GM12891 (cell line): ENCODE data around the gene ZNF700.

Source experiments
- DNase-seq: peaks from one replicate; pipeline ENCODE4 v3.0.0; 2011; ENCODE audit warnings: low spot score; ENCODE audit not compliant: insufficient read length
- FAIRE-seq: peaks from 2 replicates; lab custom pipeline; 2011; peaks lifted over from hg19 to GRCh38; lab: Jason Lieb, UNC
- PAX5 ChIP-seq: IDR thresholded peaks from 2 replicates; pipeline ENCODE4 v1.6.1; 2011; ENCODE audit warnings: low read length, moderate library complexity, mild to moderate bottlenecking; ENCODE audit not compliant: insufficient read depth, severe bottlenecking
- POLR2A ChIP-seq: IDR thresholded peaks from 2 replicates; pipeline ENCODE4 v1.6.1; 2011; ENCODE audit warnings: low read depth, low read length, control low read depth
- POLR2AphosphoS5 ChIP-seq: IDR thresholded peaks from 2 replicates; pipeline ENCODE4 v1.6.1; 2011; ENCODE audit warnings: low read depth, low read length, control low read depth
- POU2F2 ChIP-seq: IDR thresholded peaks from 2 replicates; pipeline ENCODE4 v1.6.1; 2011; ENCODE audit warnings: low read depth, mild to moderate bottlenecking, control low read depth, low read length, moderate library complexity
- SPI1 ChIP-seq: IDR thresholded peaks from 2 replicates; pipeline ENCODE4 v1.6.1; 2011; ENCODE audit warnings: low read depth, low read length, control low read depth
- TAF1 ChIP-seq: IDR thresholded peaks from 2 replicates; pipeline ENCODE4 v1.6.1; 2011; ENCODE audit warnings: low read depth, low read length, control low read depth

ZNF700 gene

DNA sequence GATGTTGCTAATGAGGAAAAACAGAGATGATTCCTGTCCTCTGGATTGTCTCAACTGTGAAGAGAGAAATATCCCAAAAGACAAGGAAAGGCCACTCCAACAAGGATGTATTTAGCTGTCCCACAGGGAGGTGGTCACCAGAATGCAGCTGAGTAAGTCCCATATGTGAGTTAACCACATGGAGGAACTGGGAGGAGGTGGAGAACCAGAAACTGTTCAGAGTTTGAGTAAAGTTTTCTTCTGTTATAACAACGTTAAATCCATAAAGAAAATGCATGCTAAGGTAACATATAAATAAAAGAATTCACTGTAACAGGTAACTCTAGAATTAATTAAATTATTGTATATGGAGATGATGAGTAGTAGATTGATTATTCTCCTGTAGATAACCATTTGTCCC, 45.3 kb downstream of the ZNF700 start:
- no peak for FAIRE-seq
- peak; percentile 54 for TF ChIP-seq SPI1
- TF ChIP-seq POLR2A = no peak
- TF ChIP-seq TAF1 = no peak
- DNase-seq = no peak

DNA sequence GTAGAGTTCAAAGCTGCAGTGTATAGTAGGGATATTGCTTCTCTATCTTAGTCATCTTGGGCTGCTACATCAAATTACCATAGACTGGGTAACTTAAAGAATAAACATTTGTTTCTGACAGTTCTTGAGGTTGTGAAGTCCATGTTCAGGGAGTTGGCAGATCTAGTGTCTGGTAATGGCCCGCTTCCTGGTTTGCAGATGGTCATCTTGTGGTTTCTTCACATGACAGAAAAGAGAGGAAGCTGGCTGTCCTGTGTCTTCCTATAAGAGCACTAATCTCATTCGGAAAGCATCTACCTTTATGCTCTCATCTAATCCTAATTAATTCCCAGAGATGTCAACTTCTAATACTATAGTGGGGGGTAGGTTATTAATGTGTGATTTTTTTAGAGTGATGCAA, 46.1 kb downstream of the ZNF700 start:
- TF ChIP-seq SPI1 (no peak), POLR2A (no peak), TAF1 (no peak), POU2F2 (no peak)
- DNase-seq = no peak
- no peak for FAIRE-seq

DNA sequence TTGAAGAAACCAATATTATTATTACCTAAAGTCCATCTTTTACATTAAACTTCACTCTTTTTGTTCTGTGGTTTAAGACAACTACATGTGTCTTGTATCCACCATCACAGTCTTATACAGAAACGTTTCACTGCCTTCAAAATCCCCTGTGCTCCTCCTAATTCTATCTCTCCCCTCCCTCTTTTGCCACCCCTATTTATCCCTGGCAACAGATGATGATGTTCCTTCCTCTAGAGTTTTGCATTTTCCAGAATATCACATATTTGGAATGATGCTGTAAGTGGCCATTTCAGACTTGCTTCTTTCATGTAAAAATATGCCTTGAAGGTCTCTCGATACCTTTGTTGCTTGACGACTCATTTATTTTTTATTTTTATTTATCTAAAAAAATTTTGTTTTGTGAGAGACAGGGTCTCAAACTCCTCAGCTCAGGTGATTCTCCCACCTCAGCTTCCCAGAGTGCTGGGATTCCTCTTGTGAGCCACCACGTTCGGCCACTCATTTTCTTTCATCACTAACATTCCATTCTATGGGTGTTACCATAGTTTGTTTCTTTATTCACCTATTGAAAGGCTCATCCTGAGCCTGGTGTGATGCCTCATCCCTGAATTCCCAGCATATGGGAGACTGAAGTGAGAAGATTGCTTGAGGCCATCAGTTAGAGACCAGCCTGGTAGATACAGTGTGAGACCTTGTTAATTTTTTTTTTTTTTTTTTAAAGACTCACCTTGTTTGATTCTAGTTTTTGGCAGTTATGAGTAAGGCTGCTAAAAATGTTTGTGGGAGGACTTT, 48.3 kb downstream of the ZNF700 start:
- DNase-seq = no peak
- FAIRE-seq = no peak
- no peak for TF ChIP-seq PAX5
- TF ChIP-seq SPI1 = no peak
- no peak for TF ChIP-seq POLR2AphosphoS5
- no peak for TF ChIP-seq POU2F2
- TF ChIP-seq TAF1 = no peak
- TF ChIP-seq POLR2A = no peak

GRCh38 chr19:11978492-11979100, 53.7 kb downstream of the ZNF700 start:
- DNase-seq = no peak
- no peak for TF ChIP-seq POU2F2
- TF ChIP-seq TAF1 = no peak
- TF ChIP-seq SPI1 = no peak
- TF ChIP-seq PAX5 = no peak
- TF ChIP-seq POLR2A = no peak
- TF ChIP-seq POLR2AphosphoS5 = no peak
- FAIRE-seq = no peak

DNA sequence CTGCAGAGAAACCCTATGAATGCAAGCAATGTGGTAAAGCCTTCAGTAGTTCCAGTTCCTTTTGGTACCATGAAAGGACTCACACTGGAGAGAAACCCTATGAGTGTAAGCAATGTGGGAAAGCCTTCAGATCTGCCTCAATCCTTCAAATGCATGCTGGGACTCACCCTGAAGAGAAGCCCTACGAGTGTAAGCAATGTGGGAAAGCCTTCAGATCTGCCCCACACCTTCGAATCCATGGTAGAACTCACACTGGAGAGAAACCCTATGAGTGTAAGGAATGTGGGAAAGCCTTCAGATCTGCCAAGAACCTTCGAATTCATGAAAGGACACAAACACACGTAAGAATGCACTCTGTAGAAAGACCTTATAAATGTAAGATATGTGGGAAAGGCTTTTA, 54.6 kb downstream of the ZNF700 start:
- FAIRE-seq (no peak), DNase-seq (no peak)
- TF ChIP-seq PAX5 = no peak
- no peak for TF ChIP-seq SPI1
- no peak for TF ChIP-seq POU2F2
- no peak for TF ChIP-seq POLR2AphosphoS5
- TF ChIP-seq POLR2A = no peak
- TF ChIP-seq TAF1 = no peak

DNA sequence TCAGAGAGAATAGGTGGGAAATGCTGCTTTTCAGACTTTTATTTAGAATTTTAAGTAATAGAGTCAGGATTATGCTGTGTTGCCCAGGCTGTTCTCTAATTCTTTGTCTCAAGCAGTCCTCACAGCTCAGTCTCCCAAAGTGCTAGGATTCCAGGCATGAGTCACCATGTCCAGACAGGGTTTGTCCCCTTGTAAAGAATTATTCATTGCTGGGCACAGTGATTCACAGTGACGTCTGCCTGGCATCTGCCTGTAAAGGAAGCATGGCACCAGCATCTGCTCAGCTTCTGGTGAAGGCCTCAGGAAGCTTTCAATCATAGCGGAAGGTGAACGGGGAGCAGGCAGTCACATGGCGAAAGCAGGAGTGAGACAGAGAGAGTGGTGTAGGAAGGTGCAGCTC, 57.6 kb downstream of the ZNF700 start:
- DNase-seq = no peak
- TF ChIP-seq POLR2AphosphoS5 (no peak), SPI1 (no peak), TAF1 (no peak), POLR2A (no peak), POU2F2 (no peak), PAX5 (no peak)
- no peak for FAIRE-seq

DNA sequence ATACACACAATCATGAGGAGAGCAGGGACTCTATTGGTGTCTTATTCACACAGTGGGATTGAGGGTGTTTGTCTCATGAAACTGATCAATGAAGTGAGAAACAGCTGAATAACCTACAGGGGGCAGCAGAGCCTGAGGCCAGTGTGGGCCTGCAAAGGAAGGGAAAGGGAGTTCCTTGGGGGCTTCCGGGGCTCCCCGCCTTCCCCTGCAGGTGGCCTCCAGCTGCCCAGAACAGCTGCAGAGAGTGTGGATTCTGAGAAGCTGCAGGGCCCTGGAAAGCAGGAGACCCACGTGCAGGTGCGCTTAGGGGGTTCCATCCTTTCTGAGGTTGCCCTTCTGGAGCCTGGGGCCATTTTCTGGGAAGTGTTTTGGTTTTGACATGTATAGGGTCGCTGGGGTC, 60.1 kb downstream of the ZNF700 start:
- TF ChIP-seq POLR2A (no peak), TAF1 (no peak), SPI1 (no peak), POLR2AphosphoS5 (no peak), POU2F2 (no peak), PAX5 (no peak)
- DNase-seq = no peak

GRCh38 chr19:11986754-11987153, 61.8 kb downstream of the ZNF700 start:
- DNase-seq (no peak), FAIRE-seq (no peak)
- TF ChIP-seq POLR2A (no peak), SPI1 (no peak), PAX5 (no peak), POU2F2 (no peak), POLR2AphosphoS5 (no peak), TAF1 (no peak)

More for the DNA sequence above, 60.1 kb downstream of the ZNF700 start:
- FAIRE-seq = no peak

- peak; percentile 86 for FAIRE-seq
Measured at GRCh38 chr19:11987405-11988281, 62.7 kb downstream of the ZNF700 start.

More at GRCh38 chr19:11987405-11988281, 62.7 kb downstream of the ZNF700 start:
- peak; percentile 84 for DNase-seq
- TF ChIP-seq PAX5 = no peak
- TF ChIP-seq SPI1 = no peak
- peak; percentile 82 for TF ChIP-seq POLR2AphosphoS5
- TF ChIP-seq POLR2A = peak; percentile 90
- peak; percentile 65 for TF ChIP-seq TAF1
- no peak for TF ChIP-seq POU2F2
